GM12878 (cell line): ENCODE results near the gene ALKBH8.

Experiments used
- CBX5 ChIP-seq: sonication (generic); IDR thresholded peaks from 2 replicates; pipeline ENCODE4 v1.6.1; 2016; ENCODE audit warnings: low read depth, moderate library complexity, mild to moderate bottlenecking, inconsistent platforms
- EP300 ChIP-seq, 2 experiments: fragments of 150-350 bp in 1 of 2; IDR thresholded peaks; 2 replicates each; pipeline ENCODE4 v1.6.1; 2011 to 2012; ENCODE audit warnings: low read depth in 2 of 2, low read length in 2 of 2, borderline replicate concordance in 1 of 2, improper control_type of control experiment in 1 of 2, inconsistent platforms in 1 of 2; ENCODE audit not compliant: control insufficient read depth in 1 of 2
- MAX ChIP-seq: IDR thresholded peaks from 2 replicates; pipeline ENCODE4 v1.6.1; 2012; ENCODE audit warnings: low read depth, low read length, improper control_type of control experiment
- POLR2AphosphoS5 ChIP-seq: IDR thresholded peaks from 2 replicates; pipeline ENCODE4 v1.6.1; 2011; ENCODE audit warnings: mild to moderate bottlenecking, low read length, inconsistent platforms
- USF1 ChIP-seq: IDR thresholded peaks from 2 replicates; pipeline ENCODE4 v1.6.1; 2011; ENCODE audit warnings: borderline replicate concordance, low read depth, mild to moderate bottlenecking, moderate library complexity, mixed read lengths, low read length; ENCODE audit not compliant: insufficient read depth; ENCODE audit errors: extremely low read length
- ZBTB33 ChIP-seq: fragments of 450-650 bp; IDR thresholded peaks from 2 replicates; pipeline ENCODE4 v1.6.1; 2017; ENCODE audit warnings: mild to moderate bottlenecking
- ZSCAN29 ChIP-seq: fragments of 450-650 bp; IDR thresholded peaks from 2 replicates; pipeline ENCODE4 v1.6.1; 2017; ENCODE audit warnings: mild to moderate bottlenecking, moderate library complexity

GRCh38 chr11:107581147-107581546 lies 15.6 kb upstream of the ALKBH8 start:
- TF ChIP-seq USF1, result no peak
- no peak for TF ChIP-seq ZBTB33
- no peak for TF ChIP-seq EP300 (IDR thresholded peaks at IDR 0.05; ENCODE audit: borderline replicate concordance in 1 of 2, control insufficient read depth in 1 of 2, low read depth in 2 of 2, low read length in 2 of 2)
- TF ChIP-seq MAX, result no peak
- no peak for TF ChIP-seq CBX5
- TF ChIP-seq POLR2AphosphoS5, result no peak
- TF ChIP-seq ZSCAN29, result no peak
